KMS-11 (cell line): ENCODE measurements around the gene TRAF7.

Source experiments
- H2AFZ ChIP-seq: fragments of 200-600 bp; sonication (generic); 2 replicates; pipeline ENCODE4 v1.6.1; 2016; ENCODE audit warnings: antibody characterized with exemption, mixed run types, low read depth
- H3K27ac ChIP-seq: fragments of 200-600 bp; sonication (generic); 2 replicates; pipeline ENCODE4 v1.6.1; 2016; ENCODE audit warnings: mild to moderate bottlenecking, mixed run types
- H3K27me3 ChIP-seq: fragments of 200-600 bp; sonication (generic); 2 replicates; pipeline ENCODE4 v1.6.1; 2017; ENCODE audit warnings: mild to moderate bottlenecking, low read depth, mixed run types, moderate library complexity; ENCODE audit not compliant: insufficient read depth
- H3K36me3 ChIP-seq: fragments of 200-600 bp; sonication (generic); 2 replicates; pipeline ENCODE4 v1.6.1; 2017; ENCODE audit warnings: mild to moderate bottlenecking, mixed run types; ENCODE audit not compliant: insufficient read depth
- H3K4me1 ChIP-seq: fragments of 200-600 bp; sonication (generic); 2 replicates; pipeline ENCODE4 v1.6.1; 2016; ENCODE audit warnings: mild to moderate bottlenecking, low read depth, mixed run types; ENCODE audit not compliant: poor library complexity, severe bottlenecking
- H3K4me2 ChIP-seq: fragments of 200-600 bp; sonication (generic); 2 replicates; pipeline ENCODE4 v1.7.0; 2016; ENCODE audit warnings: mild to moderate bottlenecking, mixed run types
- H3K4me3 ChIP-seq: fragments of 200-600 bp; sonication (generic); IDR thresholded peaks from 2 replicates; pipeline ENCODE4 v1.6.1; 2017; ENCODE audit warnings: low read depth, low read length, mixed read lengths; ENCODE audit not compliant: insufficient read depth
- H3K79me2 ChIP-seq: fragments of 200-600 bp; sonication (generic); 2 replicates; pipeline ENCODE4 v1.6.1; 2016; ENCODE audit warnings: low read depth, mixed run types; ENCODE audit not compliant: insufficient read depth
- H3K9ac ChIP-seq: fragments of 200-600 bp; sonication (generic); 2 replicates; pipeline ENCODE4 v1.6.1; 2016; ENCODE audit warnings: mild to moderate bottlenecking, mixed run types
- H4K20me1 ChIP-seq: fragments of 200-600 bp; sonication (generic); 2 replicates; pipeline ENCODE4 v1.6.1; 2016; ENCODE audit warnings: mild to moderate bottlenecking, mixed run types; ENCODE audit not compliant: insufficient read depth
- CTCF ChIP-seq: fragments of 200-600 bp; sonication (generic); conservative IDR thresholded peaks from 2 replicates; pipeline ENCODE4 v1.6.1; 2017; ENCODE audit warnings: low read depth, mild to moderate bottlenecking, antibody characterized with exemption, low read length, moderate library complexity, mixed read lengths

The TRAF7 gene

DNA sequence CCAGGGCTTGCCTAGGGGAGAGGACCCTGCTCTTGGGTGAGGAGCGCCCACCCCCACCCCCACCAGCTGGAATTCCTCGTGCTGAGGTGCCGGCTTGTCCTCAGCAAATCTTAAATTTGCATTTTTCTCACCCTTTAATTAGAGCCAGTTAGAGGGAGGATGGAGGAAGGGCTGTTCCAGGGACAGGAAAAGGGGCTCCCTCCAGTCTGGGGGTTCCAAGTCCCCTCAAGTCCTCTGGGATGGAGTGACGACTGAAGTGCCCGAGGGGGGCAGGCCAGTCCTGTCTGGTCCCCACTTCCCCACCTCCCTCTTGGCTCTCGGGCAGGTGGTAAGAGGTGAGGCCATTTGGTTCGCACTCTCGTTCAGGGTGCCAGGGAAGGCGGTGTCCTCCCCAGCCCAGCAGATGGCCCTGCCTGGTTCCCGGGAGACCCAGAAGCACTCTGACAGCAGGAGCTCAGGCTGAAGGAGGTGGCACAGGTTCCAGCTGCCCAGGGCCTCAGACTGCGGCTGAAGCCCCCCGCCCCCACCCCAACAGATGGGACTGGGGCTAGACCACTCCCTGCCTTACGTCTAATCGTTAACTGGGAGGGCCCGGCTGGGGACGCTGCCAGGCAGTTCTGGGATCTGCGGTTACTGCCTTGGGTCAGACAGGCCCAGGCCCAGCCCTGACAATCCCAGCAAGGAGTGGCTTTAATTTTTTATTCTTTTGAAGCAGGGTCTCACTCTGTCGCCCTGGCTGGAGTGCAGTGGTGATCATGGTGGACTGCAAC lies 5.0 kb upstream of the TRAF7 start:
- no peak for TF ChIP-seq CTCF
- peaks cover 53% of the 10 kb centered on the region for H3K4me1 ChIP-seq
- no peak overlapping the region for H2AFZ ChIP-seq
- no peak overlapping the region for H3K4me3 ChIP-seq
- peak overlapping the region; percentile 6; the same call in 1 of the 2 replicates for H3K9ac ChIP-seq
- no peaks in the 10 kb centered on the region for H3K27me3 ChIP-seq
- peaks cover 7% of the 10 kb centered on the region; the same call in 1 of the 2 replicates for H3K36me3 ChIP-seq
- H3K4me2 ChIP-seq = peak overlapping the region; percentile 98
- H4K20me1 ChIP-seq = peaks cover 33% of the 10 kb centered on the region
- H3K27ac ChIP-seq = peak overlapping the region; percentile 3; the same call in 1 of the 2 replicates
- H3K79me2 ChIP-seq = peaks cover 25% of the 10 kb centered on the region

- Histone ChIP-seq H3K79me2 (peaks cover 31% of the 10 kb centered on the region), H3K27me3 (no peaks in the 10 kb centered on the region), H4K20me1 (peaks cover 33% of the 10 kb centered on the region), H3K36me3 (peaks cover 7% of the 10 kb centered on the region; the same call in 1 of the 2 replicates), H3K4me3 (no peak overlapping the region), H3K4me2 (peak overlapping the region; percentile 98; the same call in 1 of the 2 replicates), H3K27ac (peak overlapping the region; percentile 3; the same call in 1 of the 2 replicates), H3K4me1 (peaks cover 53% of the 10 kb centered on the region), H3K9ac (no peak overlapping the region; the same call in 1 of the 2 replicates), H2AFZ (no peak overlapping the region)
- no peak for TF ChIP-seq CTCF
Measured at GRCh38 chr16:2151188-2152091, 4.1 kb upstream of the TRAF7 start.

DNA sequence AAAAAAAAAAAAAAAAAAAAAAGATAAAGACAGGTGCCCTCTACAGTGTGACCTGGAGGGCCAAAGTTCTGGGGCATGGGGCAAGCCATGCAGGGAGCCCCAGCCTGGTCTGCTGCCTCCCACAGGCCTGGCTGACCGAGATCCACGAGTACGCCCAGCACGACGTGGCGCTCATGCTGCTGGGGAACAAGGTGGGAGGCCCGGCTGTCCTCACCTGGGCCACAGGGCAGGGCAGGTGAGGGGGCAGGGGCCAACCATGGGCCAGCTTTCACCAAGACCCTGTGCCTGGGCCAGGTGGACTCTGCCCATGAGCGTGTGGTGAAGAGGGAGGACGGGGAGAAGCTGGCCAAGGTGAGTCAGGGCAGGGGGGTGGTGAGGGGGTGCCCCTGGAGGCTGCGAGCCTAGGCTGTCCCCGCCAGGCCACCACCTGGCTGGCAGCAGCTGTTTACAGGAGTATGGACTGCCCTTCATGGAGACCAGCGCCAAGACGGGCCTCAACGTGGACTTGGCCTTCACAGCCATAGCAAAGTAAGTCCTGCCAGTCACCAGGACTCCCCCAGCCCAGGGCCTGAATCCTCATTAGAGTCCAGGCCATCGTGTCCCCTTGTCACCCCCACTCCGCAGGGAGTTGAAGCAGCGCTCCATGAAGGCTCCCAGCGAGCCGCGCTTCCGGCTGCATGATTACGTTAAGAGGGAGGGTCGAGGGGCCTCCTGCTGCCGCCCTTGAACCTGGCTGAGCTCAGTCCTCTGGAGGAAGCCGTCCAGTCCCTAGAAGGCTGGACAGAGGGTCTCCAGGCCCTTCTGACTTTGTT lies 2.7 kb upstream of the TRAF7 start:
- Histone ChIP-seq H2AFZ (no peak overlapping the region), H3K9ac (peak overlapping the region; percentile 96), H3K4me2 (peak overlapping the region; percentile 98), H3K27me3 (no peaks in the 10 kb centered on the region), H3K79me2 (peaks cover 46% of the 10 kb centered on the region), H3K27ac (peak overlapping the region; percentile 78; the same call in 1 of the 2 replicates), H3K4me3 (no peak overlapping the region), H4K20me1 (peaks cover 33% of the 10 kb centered on the region), H3K36me3 (peaks cover 7% of the 10 kb centered on the region; the same call in 1 of the 2 replicates), H3K4me1 (peaks cover 64% of the 10 kb centered on the region)
- TF ChIP-seq CTCF = no peak

- H3K4me2 ChIP-seq = peak overlapping the region; percentile 98
- H3K4me3 ChIP-seq = peak overlapping the region; percentile 28
- peak overlapping the region; percentile 78 for H3K27ac ChIP-seq
- H3K79me2 ChIP-seq = peaks cover 63% of the 10 kb centered on the region
- H3K4me1 ChIP-seq = peaks cover 54% of the 10 kb centered on the region
- no peak overlapping the region for H2AFZ ChIP-seq
- peaks cover 33% of the 10 kb centered on the region for H4K20me1 ChIP-seq
- peaks cover 7% of the 10 kb centered on the region; the same call in 1 of the 2 replicates for H3K36me3 ChIP-seq
- TF ChIP-seq CTCF = 0 out of 2 replicates have a peak, but pooled peaks have one; percentile 18
- H3K9ac ChIP-seq = peak overlapping the region; percentile 96
- H3K27me3 ChIP-seq = no peaks in the 10 kb centered on the region
Measured at GRCh38 chr16:2154533-2155090, 970 bp upstream of the TRAF7 start.
